Liver (tissue), 3 donors: ENCODE results near the gene POMC.

ENCODE experiments used
- ATF3 ChIP-seq: IDR thresholded peaks from 2 replicates; pipeline ENCODE4 v1.6.1; 2016; ENCODE audit warnings: antibody characterized with exemption
- CTCF ChIP-seq: fragments of 150-350 bp; IDR thresholded peaks from 2 replicates; pipeline ENCODE4 v1.5.1; 2017; ENCODE audit warnings: improper control_type of control experiment, low read depth, low read length; ENCODE audit not compliant: missing input control
- EGR1 ChIP-seq, 2 donors: IDR thresholded peaks; 2 replicates each; pipeline ENCODE4 v1.6.1; 2016 to 2018; ENCODE audit warnings: antibody characterized with exemption in 2 of 2, low read depth in 2 of 2
- FOXA1 ChIP-seq: IDR thresholded peaks from 2 replicates; pipeline ENCODE4 v1.6.1; 2016; ENCODE audit warnings: antibody characterized with exemption
- GABPA ChIP-seq, 2 donors: IDR thresholded peaks in 1 of 2; conservative IDR thresholded peaks in 1 of 2; 2 replicates each; pipeline ENCODE4 v1.6.1; 2016; ENCODE audit warnings: antibody characterized with exemption in 2 of 2, mild to moderate bottlenecking in 1 of 2, moderate library complexity in 1 of 2
- HNF4A ChIP-seq, 2 donors: conservative IDR thresholded peaks; 2 replicates each; pipeline ENCODE4 v1.6.1; 2016; ENCODE audit warnings: antibody characterized with exemption in 2 of 2, mild to moderate bottlenecking in 2 of 2
- HNF4G ChIP-seq: IDR thresholded peaks from 2 replicates; pipeline ENCODE4 v1.6.1; 2016; ENCODE audit warnings: antibody characterized with exemption
- JUND ChIP-seq, 2 donors: IDR thresholded peaks; 2 replicates each; pipeline ENCODE4 v1.6.1; 2016; ENCODE audit warnings: antibody characterized with exemption in 2 of 2
- MAX ChIP-seq: IDR thresholded peaks from 2 replicates; pipeline ENCODE4 v1.6.1; 2016; ENCODE audit warnings: antibody characterized with exemption
- RAD21 ChIP-seq, 2 donors: IDR thresholded peaks; 2 replicates each; pipeline ENCODE4 v1.6.1; 2016; ENCODE audit warnings: antibody characterized with exemption in 2 of 2, mild to moderate bottlenecking in 2 of 2
- REST ChIP-seq: IDR thresholded peaks from 2 replicates; pipeline ENCODE4 v1.6.1; 2016; ENCODE audit warnings: antibody characterized with exemption, mild to moderate bottlenecking
- RXRA ChIP-seq, 2 donors: IDR thresholded peaks; 2 replicates each; pipeline ENCODE4 v1.6.1; 2017 to 2018; ENCODE audit warnings: antibody characterized with exemption in 2 of 2, mild to moderate bottlenecking in 1 of 2
- SP1 ChIP-seq: IDR thresholded peaks from 2 replicates; pipeline ENCODE4 v1.6.1; 2018; ENCODE audit warnings: antibody characterized with exemption, mild to moderate bottlenecking
- donor health status: healthy.
- donor health status: healthy.

GRCh38 chr2:25155401-25155800, 13.0 kb downstream of the POMC start:
- no peak for TF ChIP-seq CTCF
- TF ChIP-seq JUND (IDR thresholded peaks at IDR 0.05): no peak
- no peak for TF ChIP-seq GABPA (IDR thresholded peaks at IDR 0.05 in 1 of 2, conservative IDR thresholded peaks at IDR 0.05 in 1 of 2)
- no peak for TF ChIP-seq RXRA (IDR thresholded peaks at IDR 0.05)
- no peak for TF ChIP-seq REST
- no peak for TF ChIP-seq MAX
- TF ChIP-seq SP1: no peak
- TF ChIP-seq RAD21 (IDR thresholded peaks at IDR 0.05): no peak
- TF ChIP-seq HNF4G: no peak
- TF ChIP-seq EGR1 (IDR thresholded peaks at IDR 0.05; ENCODE audit: low read depth in 2 of 2): no peak
- no peak for TF ChIP-seq FOXA1
- no peak for TF ChIP-seq HNF4A (conservative IDR thresholded peaks at IDR 0.05)
- no peak for TF ChIP-seq ATF3
